K562 (cell line): ENCODE data around the gene AADAC.

ENCODE experiments used
- CEBPB ChIP-seq: fragments of 450-650 bp; IDR thresholded peaks from 2 replicates; pipeline ENCODE4 v1.6.1; 2016; ENCODE audit warnings: missing genetic modification characterization, missing compliant biosample characterization
- EP300 ChIP-seq: IDR thresholded peaks from 2 replicates; pipeline ENCODE4 v1.6.1; 2012; ENCODE audit warnings: low read length, improper control_type of control experiment
- MAX ChIP-seq: sonication (generic); formaldehyde crosslinking; IDR thresholded peaks from 2 replicates; pipeline ENCODE4 v1.9.0; 2022; ENCODE audit warnings: mild to moderate bottlenecking, missing genetic modification reagents
- NCOA1 ChIP-seq: fragments of 450-650 bp; IDR thresholded peaks from 2 replicates; pipeline ENCODE4 v1.6.1; 2016; ENCODE audit warnings: low read depth
- POLR2A ChIP-seq: fragments of 450-650 bp; conservative IDR thresholded peaks from 2 replicates; pipeline ENCODE4 v1.6.1; 2016
- POLR2AphosphoS5 ChIP-seq: IDR thresholded peaks from 2 replicates; pipeline ENCODE4 v1.6.1; 2011; ENCODE audit warnings: mild to moderate bottlenecking, low read depth, low read length, moderate library complexity; ENCODE audit not compliant: control insufficient read depth, insufficient read depth
- RERE ChIP-seq: sonication (generic); formaldehyde crosslinking; IDR thresholded peaks from 2 replicates; pipeline ENCODE4 v1.8.0; 2023; ENCODE audit warnings: missing genetic modification reagents, mild to moderate bottlenecking, borderline replicate concordance
- TCF7L2 ChIP-seq: fragments of 150-350 bp; IDR thresholded peaks from 2 replicates; pipeline ENCODE4 v1.6.1; 2016; ENCODE audit warnings: low read depth, mild to moderate bottlenecking, low read length, moderate library complexity
- USF2 ChIP-seq: sonication (generic); formaldehyde crosslinking; IDR thresholded peaks from 2 replicates; pipeline ENCODE4 v1.5.0; 2020; ENCODE audit warnings: missing genetic modification reagents
- ZNF124 ChIP-seq: sonication (generic); formaldehyde crosslinking; IDR thresholded peaks from 2 replicates; pipeline ENCODE4 v1.8.1; 2022; ENCODE audit warnings: missing genetic modification reagents
- ZNF133 ChIP-seq: fragments of 250-450 bp; sonication (Bioruptor Pico); IDR thresholded peaks from 2 replicates; pipeline ENCODE4 v1.4.0; 2020; ENCODE audit warnings: mild to moderate bottlenecking
- TF ChIP-seq, protein P1 (sequence below): sonication (generic); formaldehyde crosslinking; IDR thresholded peaks from 2 replicates; pipeline ENCODE4 v1.8.0; 2022; ENCODE audit warnings: mild to moderate bottlenecking, missing genetic modification reagents

- no peak for TF ChIP-seq USF2
- TF ChIP-seq NCOA1: no peak
- no peak for TF ChIP-seq MAX (CRISPR knock-in tag)
- TF ChIP-seq ZNF124 (CRISPR knock-in tag): no peak
- no peak for TF ChIP-seq POLR2A
- no peak for TF ChIP-seq POLR2AphosphoS5
- no peak for TF ChIP-seq ZNF133 (CRISPR knock-in tag)
- no peak for TF ChIP-seq RERE (CRISPR knock-in tag)
- no peak for TF ChIP-seq TCF7L2
- TF ChIP-seq, protein P1, sequence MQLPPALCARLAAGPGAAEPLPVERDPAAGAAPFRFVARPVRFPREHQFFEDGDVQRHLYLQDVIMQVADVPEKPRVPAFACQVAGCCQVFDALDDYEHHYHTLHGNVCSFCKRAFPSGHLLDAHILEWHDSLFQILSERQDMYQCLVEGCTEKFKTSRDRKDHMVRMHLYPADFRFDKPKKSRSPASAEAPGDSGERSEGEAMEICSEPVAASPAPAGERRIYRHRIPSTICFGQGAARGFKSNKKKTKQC (CRISPR knock-in tag): no peak
- TF ChIP-seq CEBPB (tag): no peak
- TF ChIP-seq EP300: no peak
Observed at GRCh38 chr3:151827816-151828215, 13.9 kb downstream of the AADAC start.
